ENCODE results near the gene TSHZ3. TPM values are rescaled to one million over a fixed set of nuclear protein-coding genes. Genes with fewer than 3 reads are reported as not detected.

Gene TSHZ3
- total RNA-seq, 1 experiment from 2014 or later = 0.05 TPM

GRCh38 chr19:31326329-31327028, 22.8 kb downstream of the TSHZ3 start:
- Histone ChIP-seq H3K9ac (ENCODE audit: low read length) (no peak overlapping the region), H4K20me1 (ENCODE audit: insufficient read depth) (no peaks in the 10 kb centered on the region), H3K4me1 (ENCODE audit: control insufficient read depth in 1 of 2, insufficient read depth in 2 of 2, low read length in 2 of 2) (no peaks in the 10 kb centered on the region), H3K9me2 (ENCODE audit: insufficient read depth) (no peaks in the 10 kb centered on the region), H3K27me3 (ENCODE audit: insufficient read depth, low read length) (no peaks in the 10 kb centered on the region), H3K9me3 (ENCODE audit: control insufficient read depth in 1 of 2, insufficient read depth in 1 of 2, low read depth in 1 of 2, low read length in 2 of 2) (peaks cover 8 to 31% of the 10 kb centered on the region in 2 experiments; a peak in 2 of 4 replicates), H3K79me2 (ENCODE audit: insufficient read depth, low read length) (no peaks in the 10 kb centered on the region), H3K4me3 (replicated peaks in 1 of 2; ENCODE audit: low read depth in 1 of 2, low read length in 2 of 2) (no peak overlapping the region), H2AFZ (ENCODE audit: low read depth, low read length, poor library complexity, severe bottlenecking) (no peak overlapping the region), H3K4me2 (ENCODE audit: low read length) (no peak overlapping the region), H3K36me3 (ENCODE audit: control insufficient read depth in 1 of 2, insufficient read depth in 2 of 2, low read length in 2 of 2) (no peaks in the 10 kb centered on the region), H3K27ac (ENCODE audit: low read depth, low read length) (no peak overlapping the region)
- BruUV-seq (replicated peaks) = no TSS peak
- ChIA-PET CTCF (no interaction called here), POLR2A (no interaction called here), RAD21 (ENCODE audit: low non-redundant PET in 1 of 2, low total read pairs in 2 of 2, uncharacterized antibody in 2 of 2, unreplicated experiment in 2 of 2) (no interaction called here)
- ATAC-seq (no peak), DNase-seq (ENCODE audit: low read depth, low spot score) (no peak)
- TF ChIP-seq YY1 (IDR thresholded peaks at IDR 0.05; ENCODE audit: extremely low read depth, insufficient replicate concordance, low read depth, low read length) (no peak), TCF7L2 (IDR thresholded peaks at IDR 0.05; ENCODE audit: borderline replicate concordance, extremely low read depth, insufficient read depth, insufficient read length) (no peak), SRF (IDR thresholded peaks at IDR 0.05; ENCODE audit: low read depth) (no peak)
- intact Hi-C loops (cut with micrococcal nuclease) = no loop called here

- ChIA-PET CTCF (no interaction called here), RAD21 (ENCODE audit: low non-redundant PET in 1 of 2, low total read pairs in 2 of 2, uncharacterized antibody in 2 of 2, unreplicated experiment in 2 of 2) (no interaction called here), POLR2A (no interaction called here)
- Histone ChIP-seq H3K4me1 (ENCODE audit: control insufficient read depth in 1 of 2, insufficient read depth in 2 of 2, low read length in 2 of 2) (no peaks in the 10 kb centered on the region), H3K4me3 (replicated peaks in 1 of 2; ENCODE audit: low read depth in 1 of 2, low read length in 2 of 2) (no peak overlapping the region), H2AFZ (ENCODE audit: low read depth, low read length, poor library complexity, severe bottlenecking) (no peak overlapping the region), H3K9me3 (ENCODE audit: control insufficient read depth in 1 of 2, insufficient read depth in 1 of 2, low read depth in 1 of 2, low read length in 2 of 2) (peaks cover 8 to 33% of the 10 kb centered on the region in 2 experiments; a peak in 2 of 4 replicates), H3K27me3 (ENCODE audit: insufficient read depth, low read length) (no peaks in the 10 kb centered on the region), H3K27ac (ENCODE audit: low read depth, low read length) (no peak overlapping the region), H3K9ac (ENCODE audit: low read length) (no peak overlapping the region), H3K79me2 (ENCODE audit: insufficient read depth, low read length) (no peaks in the 10 kb centered on the region), H4K20me1 (ENCODE audit: insufficient read depth) (no peaks in the 10 kb centered on the region), H3K4me2 (ENCODE audit: low read length) (no peak overlapping the region), H3K9me2 (ENCODE audit: insufficient read depth) (no peaks in the 10 kb centered on the region), H3K36me3 (ENCODE audit: control insufficient read depth in 1 of 2, insufficient read depth in 2 of 2, low read length in 2 of 2) (no peaks in the 10 kb centered on the region)
- DNase-seq (ENCODE audit: low read depth, low spot score) = no peak
- no peak for ATAC-seq
- intact Hi-C loops (cut with micrococcal nuclease) = no loop called here
- no TSS peak for BruUV-seq (replicated peaks)
- TF ChIP-seq EZH2 (IDR thresholded peaks at IDR 0.05) (no peak), ELF1 (IDR thresholded peaks at IDR 0.05; ENCODE audit: borderline replicate concordance, low read depth) (no peak), ZBTB33 (IDR thresholded peaks at IDR 0.05; ENCODE audit: extremely low read depth, insufficient replicate concordance, low read length) (no peak), POLR2AphosphoS5 (IDR thresholded peaks at IDR 0.05; ENCODE audit: low read depth, low read length) (no peak), REST (IDR thresholded peaks at IDR 0.05; ENCODE audit: low read depth) (no peak), EZH2phosphoT487 (IDR thresholded peaks at IDR 0.05; ENCODE audit: borderline replicate concordance) (no peak), CTCF (IDR thresholded peaks at IDR 0.05 in 2 of 3, conservative IDR thresholded peaks at IDR 0.05 in 1 of 3; ENCODE audit: borderline replicate concordance in 1 of 3, insufficient read depth in 1 of 3, low read depth in 2 of 3, low read length in 2 of 3) (no peak), CEBPB (IDR thresholded peaks at IDR 0.05; ENCODE audit: low read depth) (no peak)
Observed at GRCh38 chr19:31325342-31325741, 23.9 kb downstream of the TSHZ3 start.

Data from HCT116 (cell line).